Pancreas (tissue), 10 donors: Measurements from ENCODE around the gene DOCK1. TPM values are rescaled to one million over a fixed set of nuclear protein-coding genes. Genes with fewer than 3 reads are reported as not detected.

Experiments used
- ATAC-seq, 4 donors: fragments of 200-7000 bp; cut with Tn5 transposase; one replicate each; pipeline versions ENCODE4 v1.8.0 to v1.9.1; 2020; ENCODE audit warnings: mild to moderate bottlenecking in 4 of 4, moderate library complexity in 4 of 4
- DNase-seq, 6 donors: peaks; one replicate each; pipeline ENCODE4 v3.0.0-alpha.2; 2020
- FAIRE-seq: peaks from 2 replicates; lab custom pipeline; 2012; peaks lifted over from hg19 to GRCh38; lab: Jason Lieb, UNC
- H3K27ac ChIP-seq, 4 donors: fragments of 200-600 bp; sonication (generic); 1 replicate in 3 of 4; 2 replicates in 1 of 4; pipeline versions ENCODE4 v1.5.0 to v1.8.0; 2020
- H3K27me3 ChIP-seq, 4 donors: fragments of 200-600 bp; one replicate each; pipeline ENCODE4 v1.8.0; 2021
- H3K36me3 ChIP-seq, 3 donors: fragments of 200-600 bp; sonication (generic) in 1 of 3; one replicate each; pipeline versions ENCODE4 v1.5.0 to v1.8.0; 2020 to 2021
- H3K4me1 ChIP-seq, 3 donors: fragments of 200-600 bp; one replicate each; pipeline ENCODE4 v1.8.0; 2021
- H3K4me3 ChIP-seq, 4 donors: fragments of 200-600 bp; sonication (generic) in 2 of 4; one replicate each; pipeline versions ENCODE4 v1.5.0 to v1.8.0; 2020 to 2021
- H3K9me3 ChIP-seq, 4 donors: fragments of 200-600 bp; one replicate each; pipeline ENCODE4 v1.8.0; 2021
- CTCF ChIP-seq, 4 donors: fragments of 200-600 bp; sonication (generic) in 3 of 4; IDR thresholded peaks; one replicate each; pipeline versions ENCODE4 v1.5.0 to v1.8.0; 2021; ENCODE audit warnings: antibody characterized with exemption in 4 of 4
- WGBS, 2 donors: extraction: QIAGEN DNeasy Blood & Tissue Kit; methylation state at CpG; one replicate each; pipeline ENCODE4 v1.1.7; 2013; 5-methylcytosine and 5-hydroxymethylcytosine counted together
- intact Hi-C, 3 donors: fragments of 100-400 bp; cut with DNase I; formaldehyde crosslinking; loops; one replicate each; pipeline versions ENCODE4 v1.11.1 to v1.14.2; 2022
- polyA plus RNA-seq, 2 donors: library from polyadenylated mRNA; stranded (reverse); fragments of 200-250 nt; gene quantifications; one replicate each; pipeline ENCODE4 v1.2.3, GENCODE V29; 2013
- total RNA-seq, 6 donors: library from RNA; stranded (reverse); fragmentation: NEBNext Ultra II Directional in 4 of 6; extraction: Animal tissue kit (Norgen Biotek cat#: 25700) in 4 of 6; gene quantifications; one replicate each; pipeline versions ENCODE4 v1.2.1 to v1.2.4, GENCODE V29; 2021 to 2023
- donor health status: healthy with polysubstance abuse.
- donor health status: DM: no; HTN: no; CAD: no; lungs with moderate emphysema.
- donor health status: DM: no; HTN: no; CAD: no.
- donor health status: control.
- donor health status: control.
- donor health status: Bipolar disorder and iron deficiency.
- donor health status: DM: yes; HTN: yes; CAD: no.
- donor health status: DM: no; HTN: no; CAD: no.
- donor health status: DM: no; HTN: no; CAD: no.
- donor health status: DM: yes; HTN: yes; CAD: no.

The DOCK1 gene
- total and polyA plus RNA-seq, 8 donors, result 12.1 to 38.6 (median 24.2) TPM

- H3K4me1 ChIP-seq, result peaks cover 0 to 5% (median 0%) of the 10 kb centered on the region in 3 donors
- no peak for TF ChIP-seq CTCF (IDR thresholded peaks at IDR 0.05)
- no peak overlapping the region for H3K27ac ChIP-seq
- ATAC-seq (peak; percentile 28 to 65 (median 54)), DNase-seq (peak in 2 of 6 donors; percentile 18 to 44), FAIRE-seq (no peak)
- intact Hi-C loops, result no loop called here
- no peaks in the 10 kb centered on the region for H3K9me3 ChIP-seq
- 55 to 60% methylated on average over 7 of the region's 7 CpGs for WGBS, 2 donors
- no peaks in the 10 kb centered on the region for H3K36me3 ChIP-seq
- H3K4me3 ChIP-seq, result no peak overlapping the region
- H3K27me3 ChIP-seq, result no peaks in the 10 kb centered on the region
Observed at GRCh38 chr10:126917375-126917774, 12.1 kb downstream of the DOCK1 start.

GRCh38 chr10:126917975-126918908 is 13.0 kb downstream of the DOCK1 start:
- Histone ChIP-seq H3K9me3 (no peaks in the 10 kb centered on the region), H3K36me3 (no peaks in the 10 kb centered on the region), H3K4me1 (peaks cover 0 to 5% (median 0%) of the 10 kb centered on the region in 3 donors), H3K27me3 (no peaks in the 10 kb centered on the region), H3K4me3 (no peak overlapping the region), H3K27ac (no peak overlapping the region)
- WGBS, 2 donors, result 91 to 92% methylated on average over 24 of the region's 24 CpGs
- ATAC-seq, result no peak
- intact Hi-C loops, result no loop called here
- no peak for TF ChIP-seq CTCF (IDR thresholded peaks at IDR 0.05)
- DNase-seq, result no peak
- FAIRE-seq, result no peak

- no peaks in the 10 kb centered on the region for H3K36me3 ChIP-seq
- no peak for TF ChIP-seq CTCF (IDR thresholded peaks at IDR 0.05)
- 87 to 91% methylated on average over 13 of the region's 13 CpGs for WGBS, 2 donors
- no peak overlapping the region for H3K4me3 ChIP-seq
- H3K27ac ChIP-seq, result no peak overlapping the region
- no peaks in the 10 kb centered on the region for H3K9me3 ChIP-seq
- intact Hi-C loops, result no loop called here
- no peaks in the 10 kb centered on the region for H3K27me3 ChIP-seq
- no peak for DNase-seq
- H3K4me1 ChIP-seq, result peaks cover 0 to 5% (median 0%) of the 10 kb centered on the region in 3 donors
- no peak for FAIRE-seq
- no peak for ATAC-seq
Observed at GRCh38 chr10:126919426-126919825, 14.2 kb downstream of the DOCK1 start.

GRCh38 chr10:126921162-126921561 is 15.9 kb downstream of the DOCK1 start:
- no peaks in the 10 kb centered on the region for H3K36me3 ChIP-seq
- H3K27me3 ChIP-seq, result no peaks in the 10 kb centered on the region
- H3K4me3 ChIP-seq, result no peak overlapping the region
- H3K27ac ChIP-seq, result no peak overlapping the region
- DNase-seq (no peak), ATAC-seq (no peak), FAIRE-seq (no peak)
- H3K4me1 ChIP-seq, result peaks cover 0 to 5% (median 0%) of the 10 kb centered on the region in 3 donors
- intact Hi-C loops, result no loop called here
- 96% methylated on average over 4 of the region's 4 CpGs for whole genome bisulfite sequencing, 2 donors
- no peak for TF ChIP-seq CTCF (IDR thresholded peaks at IDR 0.05)
- no peaks in the 10 kb centered on the region for H3K9me3 ChIP-seq
